ENCODE data around the gene GCDH.

GCDH gene

GRCh38 chr19:12947702-12948611 is 57.0 kb downstream of the GCDH start:
- no peak overlapping the region for H3K27ac ChIP-seq
- peaks cover 20% of the 10 kb centered on the region for H3K79me2 ChIP-seq
- no peaks in the 10 kb centered on the region for H3K36me3 ChIP-seq (ENCODE audit: control insufficient read depth, insufficient read depth, low read length)
- no peak overlapping the region for H3K4me3 ChIP-seq (ENCODE audit: low read depth, low read length)
- no peaks in the 10 kb centered on the region for H3K27me3 ChIP-seq (ENCODE audit: control insufficient read depth, insufficient read depth, low read length)
- H2AFZ ChIP-seq, result no peak overlapping the region
- no peaks in the 10 kb centered on the region for H3K9me3 ChIP-seq (ENCODE audit: control insufficient read depth, low read length)
- no peak overlapping the region for H3K9ac ChIP-seq
- no peak for TF ChIP-seq CTCF (IDR thresholded peaks at IDR 0.05)
- peaks cover 7% of the 10 kb centered on the region for H3K4me1 ChIP-seq
- H3K4me2 ChIP-seq (ENCODE audit: low read length), result no peak overlapping the region

GRCh38 chr19:12948612-12949362 is 57.8 kb downstream of the GCDH start:
- no peak overlapping the region for H2AFZ ChIP-seq
- no peaks in the 10 kb centered on the region for H3K9me3 ChIP-seq (ENCODE audit: control insufficient read depth, low read length)
- H3K27ac ChIP-seq, result no peak overlapping the region
- no peaks in the 10 kb centered on the region for H3K27me3 ChIP-seq (ENCODE audit: control insufficient read depth, insufficient read depth, low read length)
- H3K4me2 ChIP-seq (ENCODE audit: low read length), result no peak overlapping the region
- no peak overlapping the region for H3K9ac ChIP-seq
- TF ChIP-seq CTCF (IDR thresholded peaks at IDR 0.05), result no peak
- peaks cover 20% of the 10 kb centered on the region for H3K79me2 ChIP-seq
- H3K4me1 ChIP-seq, result peaks cover 7% of the 10 kb centered on the region
- H3K36me3 ChIP-seq (ENCODE audit: control insufficient read depth, insufficient read depth, low read length), result no peaks in the 10 kb centered on the region
- no peak overlapping the region for H3K4me3 ChIP-seq (ENCODE audit: low read depth, low read length)

Data from parathyroid adenoma (tissue), 2 donors.